OCI-LY1 (cell line): Measurements from ENCODE around the gene B3GAT1.

Experiments
- H2AFZ ChIP-seq: fragments of 200-600 bp; sonication (generic), shearing (Covaris generic); 2 replicates; pipeline ENCODE4 v1.6.0; 2014; ENCODE audit warnings: antibody characterized with exemption, mild to moderate bottlenecking, low read length
- H3F3A ChIP-seq: fragments of 200-600 bp; sonication (generic), shearing (Covaris generic); 2 replicates; pipeline ENCODE4 v1.6.0; 2014; ENCODE audit warnings: mild to moderate bottlenecking, antibody characterized with exemption, low read length, moderate library complexity; ENCODE audit not compliant: insufficient read depth
- H3K27ac ChIP-seq: fragments of 200-600 bp; sonication (generic); 2 replicates; pipeline ENCODE4 v1.5.1; 2014; ENCODE audit warnings: low read length, mixed run types, mild to moderate bottlenecking, low read depth; ENCODE audit not compliant: poor library complexity, severe bottlenecking
- H3K27me3 ChIP-seq: fragments of 200-600 bp; sonication (generic); 2 replicates; pipeline ENCODE4 v1.6.0; 2014; ENCODE audit warnings: antibody characterized with exemption, mild to moderate bottlenecking, low read length, moderate library complexity; ENCODE audit not compliant: insufficient read depth
- H3K36me3 ChIP-seq: fragments of 200-600 bp; sonication (generic); 2 replicates; pipeline ENCODE4 v1.6.1; 2014; ENCODE audit warnings: mild to moderate bottlenecking, antibody characterized with exemption, low read length, moderate library complexity, mixed read lengths; ENCODE audit not compliant: insufficient read depth
- H3K4me1 ChIP-seq: fragments of 200-600 bp; sonication (generic); 2 replicates; pipeline ENCODE4 v1.5.1; 2014; ENCODE audit warnings: mild to moderate bottlenecking, low read length, moderate library complexity; ENCODE audit not compliant: insufficient read depth, severe bottlenecking
- H3K4me2 ChIP-seq: fragments of 200-600 bp; sonication (generic), shearing (Covaris generic); 2 replicates; pipeline ENCODE4 v1.6.1; 2014; ENCODE audit warnings: low read length
- H3K4me3 ChIP-seq: fragments of 200-600 bp; sonication (generic); 2 replicates; pipeline ENCODE4 v1.5.1; 2014; ENCODE audit warnings: low read length, low read depth, mild to moderate bottlenecking, mixed read lengths; ENCODE audit not compliant: poor library complexity, severe bottlenecking
- H3K79me2 ChIP-seq: fragments of 200-600 bp; shearing (Covaris generic); 2 replicates; pipeline ENCODE4 v1.6.1; 2016; ENCODE audit warnings: mixed run types, low read length, mixed read lengths; ENCODE audit not compliant: insufficient read depth
- H3K9ac ChIP-seq: fragments of 200-600 bp; sonication (generic), shearing (Covaris generic); 2 replicates; pipeline ENCODE4 v1.6.1; 2014; ENCODE audit warnings: mild to moderate bottlenecking, low read length, mixed read lengths
- H3K9me2 ChIP-seq: fragments of 200-600 bp; sonication (generic), shearing (Covaris generic); 2 replicates; pipeline ENCODE4 v1.6.1; 2014; ENCODE audit warnings: low read depth, mild to moderate bottlenecking, low read length, mixed read lengths
- H3K9me3 ChIP-seq: fragments of 200-600 bp; shearing (Covaris generic); 2 replicates; pipeline ENCODE4 v1.6.1; 2014; ENCODE audit warnings: low read length, mixed read lengths
- H4K20me1 ChIP-seq: fragments of 200-600 bp; sonication (generic), shearing (Covaris generic); 2 replicates; pipeline ENCODE4 v1.6.0; 2016; ENCODE audit warnings: mild to moderate bottlenecking, low read length; ENCODE audit not compliant: insufficient read depth
- EZH2 ChIP-seq: fragments of 200-600 bp; sonication (generic), shearing (Covaris generic); IDR thresholded peaks from 2 replicates; pipeline ENCODE4 v1.8.0; 2017; ENCODE audit warnings: borderline replicate concordance, mixed run types, mild to moderate bottlenecking, antibody characterized with exemption, low read length, moderate library complexity, mixed read lengths
- TF ChIP-seq, protein P1 (sequence below): fragments of 200-600 bp; sonication (generic), shearing (Covaris generic); IDR thresholded peaks from 2 replicates; pipeline ENCODE4 v1.5.1; 2017; ENCODE audit warnings: mild to moderate bottlenecking, antibody characterized with exemption, low read length, moderate library complexity, mixed read lengths

The B3GAT1 gene

DNA sequence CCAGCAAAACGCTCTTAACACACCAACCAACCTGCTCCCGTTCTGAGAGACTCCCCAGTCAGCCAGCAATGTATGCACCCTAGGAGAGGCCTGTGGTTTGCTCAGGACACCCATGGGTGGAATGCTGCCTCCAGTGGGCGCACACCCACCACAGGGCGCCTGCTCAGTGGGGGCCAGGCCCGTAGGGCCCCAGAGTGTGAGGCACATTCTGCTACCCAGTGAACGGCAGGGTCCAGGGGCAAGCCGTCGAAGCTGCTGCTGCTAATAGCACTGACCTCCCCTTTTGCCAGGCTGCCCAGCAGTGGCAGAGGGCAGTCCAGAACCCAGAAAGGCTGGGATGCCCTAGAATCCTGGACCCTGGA, 12.8 kb downstream of the B3GAT1 start:
- Histone ChIP-seq H3K9me3 (no peaks in the 10 kb centered on the region), H3K9ac (no peak overlapping the region), H4K20me1 (no peaks in the 10 kb centered on the region), H3K27ac (no peak overlapping the region), H3K4me2 (no peak overlapping the region), H3K79me2 (no peaks in the 10 kb centered on the region), H3K27me3 (no peaks in the 10 kb centered on the region; the same call in 1 of the 2 replicates), H3K4me1 (no peaks in the 10 kb centered on the region), H3K9me2 (no peaks in the 10 kb centered on the region), H3F3A (no peaks in the 10 kb centered on the region), H3K4me3 (no peak overlapping the region), H2AFZ (no peak overlapping the region), H3K36me3 (no peaks in the 10 kb centered on the region)
- TF ChIP-seq EZH2 = no peak
- TF ChIP-seq, protein P1, sequence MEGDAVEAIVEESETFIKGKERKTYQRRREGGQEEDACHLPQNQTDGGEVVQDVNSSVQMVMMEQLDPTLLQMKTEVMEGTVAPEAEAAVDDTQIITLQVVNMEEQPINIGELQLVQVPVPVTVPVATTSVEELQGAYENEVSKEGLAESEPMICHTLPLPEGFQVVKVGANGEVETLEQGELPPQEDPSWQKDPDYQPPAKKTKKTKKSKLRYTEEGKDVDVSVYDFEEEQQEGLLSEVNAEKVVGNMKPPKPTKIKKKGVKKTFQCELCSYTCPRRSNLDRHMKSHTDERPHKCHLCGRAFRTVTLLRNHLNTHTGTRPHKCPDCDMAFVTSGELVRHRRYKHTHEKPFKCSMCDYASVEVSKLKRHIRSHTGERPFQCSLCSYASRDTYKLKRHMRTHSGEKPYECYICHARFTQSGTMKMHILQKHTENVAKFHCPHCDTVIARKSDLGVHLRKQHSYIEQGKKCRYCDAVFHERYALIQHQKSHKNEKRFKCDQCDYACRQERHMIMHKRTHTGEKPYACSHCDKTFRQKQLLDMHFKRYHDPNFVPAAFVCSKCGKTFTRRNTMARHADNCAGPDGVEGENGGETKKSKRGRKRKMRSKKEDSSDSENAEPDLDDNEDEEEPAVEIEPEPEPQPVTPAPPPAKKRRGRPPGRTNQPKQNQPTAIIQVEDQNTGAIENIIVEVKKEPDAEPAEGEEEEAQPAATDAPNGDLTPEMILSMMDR = no peak

DNA sequence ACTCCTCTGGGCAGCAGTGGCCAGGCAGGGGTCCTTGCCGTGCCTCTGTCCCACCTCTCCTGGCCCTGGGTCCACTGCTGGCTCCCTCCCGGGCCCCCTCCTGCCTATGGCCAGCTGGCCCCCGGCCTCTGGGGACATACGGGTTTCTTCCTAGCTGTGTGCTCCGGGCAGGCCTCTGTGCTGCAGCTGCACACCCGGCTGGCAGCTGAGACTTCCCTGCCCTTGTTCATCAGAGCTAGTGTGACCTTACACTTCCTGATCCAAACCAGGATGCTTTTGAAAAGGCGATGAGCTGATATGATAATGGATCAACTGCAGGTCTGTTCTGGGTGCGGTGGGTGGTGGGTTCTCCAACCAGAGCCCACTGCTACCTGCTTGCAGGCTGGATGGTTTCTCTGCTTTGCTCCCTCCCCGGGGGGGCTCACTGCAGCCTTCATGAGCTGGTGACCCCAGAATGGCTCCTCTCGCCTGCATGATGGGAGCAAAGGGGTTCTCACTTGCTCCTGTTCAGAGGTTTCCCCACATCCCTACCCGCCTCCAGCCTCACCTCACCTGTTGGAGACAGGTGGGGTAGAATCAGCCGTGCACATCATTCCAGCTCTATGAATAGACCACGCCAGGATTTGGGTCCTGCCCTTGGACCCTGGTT, 13.3 kb downstream of the B3GAT1 start:
- Histone ChIP-seq H3K36me3 (no peaks in the 10 kb centered on the region), H3K4me3 (no peak overlapping the region), H3K4me1 (no peaks in the 10 kb centered on the region), H3K9ac (no peak overlapping the region), H4K20me1 (no peaks in the 10 kb centered on the region), H3K9me3 (no peaks in the 10 kb centered on the region), H3K9me2 (no peaks in the 10 kb centered on the region), H3F3A (no peaks in the 10 kb centered on the region), H3K27ac (no peak overlapping the region), H3K27me3 (no peaks in the 10 kb centered on the region; the same call in 1 of the 2 replicates), H3K79me2 (no peaks in the 10 kb centered on the region), H3K4me2 (no peak overlapping the region), H2AFZ (no peak overlapping the region)
- TF ChIP-seq EZH2 = no peak
- TF ChIP-seq, protein P1 = no peak

DNA sequence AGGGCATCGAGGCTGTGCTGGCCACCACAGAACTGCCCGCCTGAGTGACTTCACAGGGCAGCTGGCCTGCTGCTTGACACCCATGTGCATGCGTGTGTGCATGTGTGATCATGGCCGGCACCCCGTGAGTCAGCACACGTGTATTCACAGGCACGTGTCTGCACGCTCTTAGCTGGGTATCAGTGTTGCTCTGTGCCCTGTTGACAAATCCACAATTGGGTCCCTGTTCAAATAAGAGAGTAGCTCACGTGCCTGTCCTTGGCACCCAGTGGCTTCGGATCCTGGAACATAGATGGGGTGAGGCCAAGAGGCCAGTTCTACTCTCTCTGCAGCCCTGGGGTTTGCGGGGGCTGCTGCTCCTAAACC, 14.0 kb downstream of the B3GAT1 start:
- no peak for TF ChIP-seq EZH2
- TF ChIP-seq, protein P1 = no peak
- Histone ChIP-seq H3K9ac (no peak overlapping the region), H3K4me3 (no peak overlapping the region), H2AFZ (no peak overlapping the region), H3K4me1 (no peaks in the 10 kb centered on the region), H3K9me3 (no peaks in the 10 kb centered on the region), H3F3A (no peaks in the 10 kb centered on the region), H4K20me1 (no peaks in the 10 kb centered on the region), H3K36me3 (no peaks in the 10 kb centered on the region), H3K9me2 (no peaks in the 10 kb centered on the region), H3K27me3 (no peaks in the 10 kb centered on the region), H3K27ac (no peak overlapping the region), H3K79me2 (no peaks in the 10 kb centered on the region), H3K4me2 (no peak overlapping the region)
